Neural cell (in vitro differentiated cells): ENCODE results near the gene BRF1. TPM values are rescaled to one million over a fixed set of nuclear protein-coding genes. Genes with fewer than 3 reads are reported as not detected.

Source experiments
- H2AFZ ChIP-seq: fragments of 200-600, 300-800 bp; sonication (generic), shearing (Covaris generic); 2 replicates; pipeline ENCODE4 v1.6.0; 2014; ENCODE audit warnings: low read depth, mild to moderate bottlenecking, antibody characterized with exemption, low read length, moderate library complexity
- H3F3A ChIP-seq: fragments of 200-600 bp; shearing (Covaris generic); 2 replicates; pipeline ENCODE4 v1.6.1; 2016; ENCODE audit warnings: mild to moderate bottlenecking, moderate library complexity, mixed read lengths, antibody characterized with exemption, low read length; ENCODE audit not compliant: insufficient read depth, poor library complexity, severe bottlenecking
- H3K27ac ChIP-seq: fragments of 200-600, 300-800 bp; sonication (generic), shearing (Covaris generic); 2 replicates; pipeline ENCODE4 v1.5.1; 2014; ENCODE audit warnings: mild to moderate bottlenecking, low read length, moderate library complexity
- H3K27me3 ChIP-seq: fragments of 300-800, 200-600 bp; sonication (generic), shearing (Covaris generic); 2 replicates; pipeline ENCODE4 v1.6.0; 2014; ENCODE audit warnings: mild to moderate bottlenecking, low read depth, low read length, moderate library complexity; ENCODE audit not compliant: insufficient read depth
- H3K36me3 ChIP-seq: fragments of 300-800, 200-600 bp; sonication (generic), shearing (Covaris generic); 2 replicates; pipeline ENCODE4 v1.5.1; 2014; ENCODE audit warnings: mild to moderate bottlenecking, antibody characterized with exemption, low read length, moderate library complexity; ENCODE audit not compliant: insufficient read depth
- H3K4me2 ChIP-seq: fragments of 300-800, 200-600 bp; sonication (generic), shearing (Covaris generic); 2 replicates; pipeline ENCODE4 v1.6.0; 2014; ENCODE audit warnings: mild to moderate bottlenecking, low read length
- H3K4me3 ChIP-seq: fragments of 300-800, 200-600 bp; sonication (generic), shearing (Covaris generic); 2 replicates; pipeline ENCODE4 v1.5.1; 2014; ENCODE audit warnings: mild to moderate bottlenecking, low read length, moderate library complexity
- H3K79me2 ChIP-seq: fragments of 200-600 bp; shearing (Covaris generic); replicated peaks from 2 replicates; pipeline ENCODE4 v1.6.0; 2014; ENCODE audit warnings: mild to moderate bottlenecking, low read length, moderate library complexity; ENCODE audit not compliant: insufficient read depth
- H3K9ac ChIP-seq: fragments of 300-800, 200-600 bp; sonication (generic), shearing (Covaris generic); 2 replicates; pipeline ENCODE4 v1.6.1; 2016; ENCODE audit warnings: mild to moderate bottlenecking, low read length, mixed read lengths
- H3K9me2 ChIP-seq: fragments of 200-600 bp; shearing (Covaris generic); 2 replicates; pipeline ENCODE4 v1.6.1; 2016; ENCODE audit warnings: mild to moderate bottlenecking, low read length, mixed read lengths; ENCODE audit not compliant: insufficient read depth
- H3K9me3 ChIP-seq: fragments of 200-600, 300-800 bp; sonication (generic), shearing (Covaris generic); 2 replicates; pipeline ENCODE4 v1.6.1; 2016; ENCODE audit warnings: mild to moderate bottlenecking, mixed run types, low read length, moderate library complexity, mixed read lengths
- H4K20me1 ChIP-seq: fragments of 200-600 bp; shearing (Covaris generic); 2 replicates; pipeline ENCODE4 v1.6.1; 2016; ENCODE audit warnings: mild to moderate bottlenecking, mixed run types; ENCODE audit not compliant: insufficient read depth
- EP300 ChIP-seq: fragments of 450-650 bp; conservative IDR thresholded peaks from 2 replicates; pipeline ENCODE4 v1.6.1; 2014; ENCODE audit warnings: antibody characterized with exemption, mild to moderate bottlenecking, moderate library complexity; ENCODE audit not compliant: poor library complexity, severe bottlenecking
- EZH2 ChIP-seq: fragments of 200-600, 300-800 bp; shearing (Covaris generic), sonication (generic); IDR thresholded peaks from 2 replicates; pipeline ENCODE4 v1.6.1; 2014; ENCODE audit warnings: antibody characterized with exemption, low read length, borderline replicate concordance, mild to moderate bottlenecking; ENCODE audit not compliant: insufficient read depth, poor library complexity, severe bottlenecking
- MXI1 ChIP-seq: fragments of 450-650 bp; conservative IDR thresholded peaks from 2 replicates; pipeline ENCODE4 v1.6.1; 2014; ENCODE audit warnings: antibody characterized with exemption, mild to moderate bottlenecking; ENCODE audit not compliant: poor library complexity, severe bottlenecking
- POLR2AphosphoS5 ChIP-seq: IDR thresholded peaks from 2 replicates; pipeline ENCODE4 v1.6.1; 2012
- RAD21 ChIP-seq: fragments of 450-650 bp; conservative IDR thresholded peaks from 2 replicates; pipeline ENCODE4 v1.6.1; 2014; ENCODE audit warnings: antibody characterized with exemption, mild to moderate bottlenecking, moderate library complexity
- SMC3 ChIP-seq: fragments of 450-650 bp; conservative IDR thresholded peaks from 2 replicates; pipeline ENCODE4 v1.6.1; 2014; ENCODE audit warnings: antibody characterized with exemption, mild to moderate bottlenecking, moderate library complexity; ENCODE audit not compliant: poor library complexity
- TAF1 ChIP-seq: IDR thresholded peaks from 2 replicates; pipeline ENCODE4 v1.6.1; 2012; ENCODE audit warnings: low read depth
- polyA plus RNA-seq: library from polyadenylated mRNA; depleted of rRNA; stranded (reverse); fragments of >200 nt; gene quantifications from 2 replicates; pipeline ENCODE4 v1.2.3, GENCODE V29; 2014
- TF ChIP-seq, protein P1 (sequence below): IDR thresholded peaks from 2 replicates; pipeline ENCODE4 v1.6.1; 2012; ENCODE audit warnings: borderline replicate concordance
- TF ChIP-seq, protein P2 (sequence below): fragments of 450-650 bp; IDR thresholded peaks from 2 replicates; pipeline ENCODE4 v1.5.1; 2014; ENCODE audit warnings: antibody characterized with exemption, mild to moderate bottlenecking, moderate library complexity; ENCODE audit not compliant: poor library complexity, severe bottlenecking

The BRF1 gene
- polyA plus RNA-seq, 1 donor from 2014 or later = 69.4 TPM

DNA sequence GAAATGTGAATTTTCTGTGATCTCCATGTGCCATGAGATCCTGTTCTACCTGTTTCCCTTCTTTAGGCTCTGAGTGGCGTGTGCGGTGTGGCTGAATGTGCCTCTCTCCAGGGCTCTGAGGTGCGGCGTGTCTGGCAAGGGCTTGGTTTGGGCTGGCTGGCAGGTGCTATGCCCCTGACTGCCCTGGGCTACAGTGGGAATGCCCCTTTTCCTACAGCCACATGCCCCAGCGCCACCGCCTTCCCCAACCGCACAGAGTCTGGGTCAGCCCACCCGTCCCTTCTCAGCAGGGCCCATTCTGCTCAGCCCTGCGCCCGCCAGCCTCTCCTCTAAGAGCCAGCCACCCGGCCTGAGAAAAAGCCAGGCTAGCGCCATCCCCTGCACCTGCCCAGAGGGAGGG, 27.7 kb downstream of the BRF1 start:
- Histone ChIP-seq H3K4me3 (no peak overlapping the region), H3K36me3 (no peaks in the 10 kb centered on the region), H3K9me2 (no peaks in the 10 kb centered on the region), H4K20me1 (no peaks in the 10 kb centered on the region), H3K79me2 (no peaks in the 10 kb centered on the region), H3F3A (no peaks in the 10 kb centered on the region), H3K9me3 (no peaks in the 10 kb centered on the region), H3K27ac (no peak overlapping the region), H2AFZ (no peak overlapping the region), H3K27me3 (no peaks in the 10 kb centered on the region), H3K9ac (no peak overlapping the region), H3K4me2 (no peak overlapping the region)
- TF ChIP-seq EP300 (no peak), RAD21 (no peak), TAF1 (no peak), EZH2 (no peak), SMC3 (no peak), POLR2AphosphoS5 (no peak), MXI1 (no peak)
- TF ChIP-seq, protein P1, sequence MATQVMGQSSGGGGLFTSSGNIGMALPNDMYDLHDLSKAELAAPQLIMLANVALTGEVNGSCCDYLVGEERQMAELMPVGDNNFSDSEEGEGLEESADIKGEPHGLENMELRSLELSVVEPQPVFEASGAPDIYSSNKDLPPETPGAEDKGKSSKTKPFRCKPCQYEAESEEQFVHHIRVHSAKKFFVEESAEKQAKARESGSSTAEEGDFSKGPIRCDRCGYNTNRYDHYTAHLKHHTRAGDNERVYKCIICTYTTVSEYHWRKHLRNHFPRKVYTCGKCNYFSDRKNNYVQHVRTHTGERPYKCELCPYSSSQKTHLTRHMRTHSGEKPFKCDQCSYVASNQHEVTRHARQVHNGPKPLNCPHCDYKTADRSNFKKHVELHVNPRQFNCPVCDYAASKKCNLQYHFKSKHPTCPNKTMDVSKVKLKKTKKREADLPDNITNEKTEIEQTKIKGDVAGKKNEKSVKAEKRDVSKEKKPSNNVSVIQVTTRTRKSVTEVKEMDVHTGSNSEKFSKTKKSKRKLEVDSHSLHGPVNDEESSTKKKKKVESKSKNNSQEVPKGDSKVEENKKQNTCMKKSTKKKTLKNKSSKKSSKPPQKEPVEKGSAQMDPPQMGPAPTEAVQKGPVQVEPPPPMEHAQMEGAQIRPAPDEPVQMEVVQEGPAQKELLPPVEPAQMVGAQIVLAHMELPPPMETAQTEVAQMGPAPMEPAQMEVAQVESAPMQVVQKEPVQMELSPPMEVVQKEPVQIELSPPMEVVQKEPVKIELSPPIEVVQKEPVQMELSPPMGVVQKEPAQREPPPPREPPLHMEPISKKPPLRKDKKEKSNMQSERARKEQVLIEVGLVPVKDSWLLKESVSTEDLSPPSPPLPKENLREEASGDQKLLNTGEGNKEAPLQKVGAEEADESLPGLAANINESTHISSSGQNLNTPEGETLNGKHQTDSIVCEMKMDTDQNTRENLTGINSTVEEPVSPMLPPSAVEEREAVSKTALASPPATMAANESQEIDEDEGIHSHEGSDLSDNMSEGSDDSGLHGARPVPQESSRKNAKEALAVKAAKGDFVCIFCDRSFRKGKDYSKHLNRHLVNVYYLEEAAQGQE = no peak
- TF ChIP-seq, protein P2, sequence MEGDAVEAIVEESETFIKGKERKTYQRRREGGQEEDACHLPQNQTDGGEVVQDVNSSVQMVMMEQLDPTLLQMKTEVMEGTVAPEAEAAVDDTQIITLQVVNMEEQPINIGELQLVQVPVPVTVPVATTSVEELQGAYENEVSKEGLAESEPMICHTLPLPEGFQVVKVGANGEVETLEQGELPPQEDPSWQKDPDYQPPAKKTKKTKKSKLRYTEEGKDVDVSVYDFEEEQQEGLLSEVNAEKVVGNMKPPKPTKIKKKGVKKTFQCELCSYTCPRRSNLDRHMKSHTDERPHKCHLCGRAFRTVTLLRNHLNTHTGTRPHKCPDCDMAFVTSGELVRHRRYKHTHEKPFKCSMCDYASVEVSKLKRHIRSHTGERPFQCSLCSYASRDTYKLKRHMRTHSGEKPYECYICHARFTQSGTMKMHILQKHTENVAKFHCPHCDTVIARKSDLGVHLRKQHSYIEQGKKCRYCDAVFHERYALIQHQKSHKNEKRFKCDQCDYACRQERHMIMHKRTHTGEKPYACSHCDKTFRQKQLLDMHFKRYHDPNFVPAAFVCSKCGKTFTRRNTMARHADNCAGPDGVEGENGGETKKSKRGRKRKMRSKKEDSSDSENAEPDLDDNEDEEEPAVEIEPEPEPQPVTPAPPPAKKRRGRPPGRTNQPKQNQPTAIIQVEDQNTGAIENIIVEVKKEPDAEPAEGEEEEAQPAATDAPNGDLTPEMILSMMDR = no peak

DNA sequence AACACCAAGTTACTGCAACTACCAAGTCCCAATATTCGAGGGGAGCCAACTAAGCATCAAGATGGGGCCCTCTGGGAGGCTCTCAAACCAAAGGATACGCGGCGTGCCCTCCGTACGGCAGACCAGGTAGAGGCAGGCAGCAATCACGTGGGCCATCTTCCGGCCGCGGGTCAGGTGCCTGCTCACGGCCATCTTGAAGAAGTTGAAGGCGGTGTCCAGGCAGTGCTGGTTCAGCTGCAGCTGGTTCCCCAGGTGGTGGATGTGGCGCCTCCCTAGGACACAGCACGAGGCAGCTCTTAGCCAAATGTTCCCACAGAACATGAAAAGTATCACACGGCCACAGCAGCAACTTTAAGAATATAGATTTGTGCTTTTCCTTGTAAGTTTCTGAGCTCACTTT, 28.2 kb downstream of the BRF1 start:
- Histone ChIP-seq H4K20me1 (no peaks in the 10 kb centered on the region), H3K27ac (no peak overlapping the region), H3K9ac (no peak overlapping the region), H3K9me2 (no peaks in the 10 kb centered on the region), H3K4me3 (no peak overlapping the region), H3K36me3 (no peaks in the 10 kb centered on the region), H3F3A (no peaks in the 10 kb centered on the region), H3K79me2 (no peaks in the 10 kb centered on the region), H3K9me3 (no peaks in the 10 kb centered on the region), H2AFZ (no peak overlapping the region), H3K27me3 (no peaks in the 10 kb centered on the region), H3K4me2 (no peak overlapping the region)
- no peak for TF ChIP-seq EZH2
- no peak for TF ChIP-seq POLR2AphosphoS5
- TF ChIP-seq TAF1 = no peak
- no peak for TF ChIP-seq EP300
- TF ChIP-seq, protein P1 = no peak
